ENCODE results near the gene TEKTIP1.

Gene TEKTIP1

GRCh38 chr19:3538965-3539755 lies at the start of gene TEKTIP1:
TEKTIP1 (plus strand) TSS chr19:3539174; CDS start chr19:3539178, 4 bp downstream.
- no peak for DNase-seq (ENCODE audit: low read depth)
- Histone ChIP-seq H3K9me3 (ENCODE audit: control insufficient read depth, low read length) (no peaks in the 10 kb centered on the region), H3K4me3 (ENCODE audit: low read length) (no peak within 1 kb of the TSS), H3K27me3 (replicated peaks; ENCODE audit: control insufficient read depth, insufficient read depth, low read length) (no peaks in the 10 kb centered on the region), H3K4me1 (ENCODE audit: control insufficient read depth, insufficient read depth, low read length) (peaks cover 11% of the 10 kb centered on the region), H3K9ac (ENCODE audit: low read length) (no peak within 1 kb of the TSS), H3K36me3 (ENCODE audit: control insufficient read depth, insufficient read depth, low read length, severe bottlenecking) (peaks cover 18% of the 10 kb centered on the region)

GRCh38 chr19:3491396-3492119 lies 47.4 kb upstream of the TEKTIP1 start:
- H3K9me3 ChIP-seq (ENCODE audit: control insufficient read depth, low read length), result no peaks in the 10 kb centered on the region
- peaks cover 18% of the 10 kb centered on the region for H3K36me3 ChIP-seq (ENCODE audit: control insufficient read depth, insufficient read depth, low read length, severe bottlenecking)
- no peak overlapping the region for H3K9ac ChIP-seq (ENCODE audit: low read length)
- no peaks in the 10 kb centered on the region for H3K4me1 ChIP-seq (ENCODE audit: control insufficient read depth, insufficient read depth, low read length)
- H3K27me3 ChIP-seq (replicated peaks; ENCODE audit: control insufficient read depth, insufficient read depth, low read length), result no peaks in the 10 kb centered on the region
- no peak overlapping the region for H3K4me3 ChIP-seq (ENCODE audit: low read length)
- DNase-seq (ENCODE audit: low read depth), result no peak

- Histone ChIP-seq H3K4me1 (ENCODE audit: control insufficient read depth, insufficient read depth, low read length) (no peaks in the 10 kb centered on the region), H3K9ac (ENCODE audit: low read length) (no peak overlapping the region), H3K36me3 (ENCODE audit: control insufficient read depth, insufficient read depth, low read length, severe bottlenecking) (peaks cover 18% of the 10 kb centered on the region), H3K9me3 (ENCODE audit: control insufficient read depth, low read length) (no peaks in the 10 kb centered on the region), H3K27me3 (replicated peaks; ENCODE audit: control insufficient read depth, insufficient read depth, low read length) (no peaks in the 10 kb centered on the region), H3K4me3 (ENCODE audit: low read length) (no peak overlapping the region)
- no peak for DNase-seq (ENCODE audit: low read depth)
Measured at GRCh38 chr19:3492131-3492839, 46.7 kb upstream of the TEKTIP1 start.

DNA sequence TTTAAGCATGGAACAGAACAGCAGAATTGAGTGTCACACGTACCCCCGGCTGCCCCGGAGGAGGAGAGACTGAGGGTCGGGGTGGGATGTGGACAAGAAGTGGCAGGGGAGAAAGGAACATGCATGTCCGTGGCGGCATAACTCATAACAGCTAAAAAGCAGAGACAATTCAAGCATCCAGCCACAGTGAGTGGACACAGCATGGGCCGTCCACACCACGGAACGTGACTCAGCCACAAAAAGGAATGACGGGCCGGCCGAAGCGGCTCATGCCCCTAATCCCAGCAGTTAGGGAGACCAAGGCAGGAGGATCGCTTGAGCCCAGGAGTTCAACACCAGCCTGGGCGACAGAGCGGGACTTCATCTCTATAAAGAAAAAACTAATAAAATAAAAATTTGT lies 46.1 kb upstream of the TEKTIP1 start:
- Histone ChIP-seq H3K36me3 (ENCODE audit: control insufficient read depth, insufficient read depth, low read length, severe bottlenecking) (peaks cover 18% of the 10 kb centered on the region), H3K9me3 (ENCODE audit: control insufficient read depth, low read length) (no peaks in the 10 kb centered on the region), H3K4me1 (ENCODE audit: control insufficient read depth, insufficient read depth, low read length) (no peaks in the 10 kb centered on the region), H3K4me3 (ENCODE audit: low read length) (no peak overlapping the region), H3K27me3 (replicated peaks; ENCODE audit: control insufficient read depth, insufficient read depth, low read length) (no peaks in the 10 kb centered on the region), H3K9ac (ENCODE audit: low read length) (no peak overlapping the region)
- no peak for DNase-seq (ENCODE audit: low read depth)

GRCh38 chr19:3493651-3494050 lies 45.3 kb upstream of the TEKTIP1 start:
- Histone ChIP-seq H3K27me3 (replicated peaks; ENCODE audit: control insufficient read depth, insufficient read depth, low read length) (no peaks in the 10 kb centered on the region), H3K4me3 (ENCODE audit: low read length) (no peak overlapping the region), H3K4me1 (ENCODE audit: control insufficient read depth, insufficient read depth, low read length) (no peaks in the 10 kb centered on the region), H3K9ac (ENCODE audit: low read length) (no peak overlapping the region), H3K9me3 (ENCODE audit: control insufficient read depth, low read length) (no peaks in the 10 kb centered on the region), H3K36me3 (ENCODE audit: control insufficient read depth, insufficient read depth, low read length, severe bottlenecking) (peaks cover 18% of the 10 kb centered on the region)
- DNase-seq (ENCODE audit: low read depth), result no peak

GRCh38 chr19:3494051-3494450 lies 44.9 kb upstream of the TEKTIP1 start:
- Histone ChIP-seq H3K4me1 (ENCODE audit: control insufficient read depth, insufficient read depth, low read length) (peaks cover under 1% of the 10 kb centered on the region), H3K9ac (ENCODE audit: low read length) (no peak overlapping the region), H3K4me3 (ENCODE audit: low read length) (no peak overlapping the region), H3K9me3 (ENCODE audit: control insufficient read depth, low read length) (no peaks in the 10 kb centered on the region), H3K27me3 (replicated peaks; ENCODE audit: control insufficient read depth, insufficient read depth, low read length) (no peaks in the 10 kb centered on the region), H3K36me3 (ENCODE audit: control insufficient read depth, insufficient read depth, low read length, severe bottlenecking) (peaks cover 18% of the 10 kb centered on the region)
- no peak for DNase-seq (ENCODE audit: low read depth)

DNA sequence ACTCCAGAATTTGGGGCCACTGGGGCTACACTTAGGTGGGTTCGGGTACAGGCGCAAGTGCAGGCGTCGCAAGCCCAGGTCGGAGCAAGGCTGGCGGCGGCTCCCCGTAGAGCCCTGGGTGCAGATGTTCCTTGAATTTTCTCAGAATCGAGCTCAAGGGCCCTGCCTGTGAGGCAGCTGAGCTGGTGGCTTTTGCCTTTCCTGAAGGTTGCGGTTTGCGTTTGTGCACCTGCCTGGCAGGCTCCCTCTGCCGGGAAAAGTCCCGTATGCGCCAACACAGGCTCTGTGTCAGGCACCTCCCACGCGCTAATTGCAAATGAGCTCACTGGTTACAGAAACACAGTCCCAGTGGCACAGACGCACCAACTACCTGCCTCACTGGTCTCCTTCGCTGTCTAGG lies 44.4 kb upstream of the TEKTIP1 start:
- no peak for DNase-seq (ENCODE audit: low read depth)
- Histone ChIP-seq H3K4me1 (ENCODE audit: control insufficient read depth, insufficient read depth, low read length) (peaks cover 5% of the 10 kb centered on the region), H3K9me3 (ENCODE audit: control insufficient read depth, low read length) (no peaks in the 10 kb centered on the region), H3K9ac (ENCODE audit: low read length) (no peak overlapping the region), H3K4me3 (ENCODE audit: low read length) (no peak overlapping the region), H3K36me3 (ENCODE audit: control insufficient read depth, insufficient read depth, low read length, severe bottlenecking) (peaks cover 18% of the 10 kb centered on the region), H3K27me3 (replicated peaks; ENCODE audit: control insufficient read depth, insufficient read depth, low read length) (no peaks in the 10 kb centered on the region)

DNA sequence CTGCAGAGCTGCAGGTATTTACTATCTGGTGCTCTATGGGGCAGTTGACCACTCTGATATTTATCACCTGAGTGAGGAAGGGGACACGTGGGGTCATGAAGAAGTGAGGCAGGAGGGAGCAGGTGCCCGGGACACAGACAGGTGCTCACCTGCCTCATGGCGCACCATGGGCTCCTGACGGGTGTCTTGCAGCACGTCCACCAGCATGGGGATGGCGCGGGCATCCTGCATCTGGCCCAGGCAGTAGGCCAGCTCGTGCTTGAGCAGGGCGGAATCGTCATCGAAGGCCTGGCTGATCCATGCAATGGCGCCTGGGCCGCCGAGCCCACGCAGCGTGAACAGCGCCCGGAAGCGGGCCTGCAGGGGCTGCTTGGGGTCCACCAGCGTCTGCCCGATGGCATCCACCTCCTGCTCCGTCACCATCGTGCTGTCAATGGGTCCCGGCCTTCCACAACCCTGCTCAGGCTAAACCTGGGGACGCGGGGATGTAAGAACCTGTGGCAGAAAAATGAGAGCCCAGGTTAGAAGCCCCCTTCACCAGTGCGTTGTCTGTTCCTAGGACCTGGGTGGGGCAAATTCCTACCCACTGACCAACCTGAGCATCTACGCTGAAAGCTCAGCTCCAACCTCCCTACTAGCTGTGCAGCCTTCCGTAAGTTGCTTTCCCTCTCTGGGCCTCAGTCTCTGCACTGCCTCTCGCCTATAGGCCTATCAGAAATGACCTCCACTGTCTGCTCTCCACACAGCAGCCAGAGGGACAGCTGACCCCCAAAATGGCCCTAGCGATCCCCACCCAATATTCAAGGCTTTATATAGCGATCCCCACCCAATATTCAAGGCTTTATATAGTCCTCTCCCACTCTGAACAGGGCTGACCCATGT lies 42.3 kb upstream of the TEKTIP1 start:
- H3K4me1 ChIP-seq (ENCODE audit: control insufficient read depth, insufficient read depth, low read length), result peaks cover 10% of the 10 kb centered on the region
- H3K27me3 ChIP-seq (replicated peaks; ENCODE audit: control insufficient read depth, insufficient read depth, low read length), result no peaks in the 10 kb centered on the region
- no peak overlapping the region for H3K4me3 ChIP-seq (ENCODE audit: low read length)
- no peaks in the 10 kb centered on the region for H3K9me3 ChIP-seq (ENCODE audit: control insufficient read depth, low read length)
- no peak overlapping the region for H3K9ac ChIP-seq (ENCODE audit: low read length)
- no peak for DNase-seq (ENCODE audit: low read depth)
- peaks cover 18% of the 10 kb centered on the region for H3K36me3 ChIP-seq (ENCODE audit: control insufficient read depth, insufficient read depth, low read length, severe bottlenecking)

GRCh38 chr19:3497757-3498520 lies 41.0 kb upstream of the TEKTIP1 start:
- Histone ChIP-seq H3K36me3 (ENCODE audit: control insufficient read depth, insufficient read depth, low read length, severe bottlenecking) (peaks cover 18% of the 10 kb centered on the region), H3K9me3 (ENCODE audit: control insufficient read depth, low read length) (no peaks in the 10 kb centered on the region), H3K4me3 (ENCODE audit: low read length) (no peak overlapping the region), H3K27me3 (replicated peaks; ENCODE audit: control insufficient read depth, insufficient read depth, low read length) (no peaks in the 10 kb centered on the region), H3K9ac (ENCODE audit: low read length) (no peak overlapping the region), H3K4me1 (ENCODE audit: control insufficient read depth, insufficient read depth, low read length) (peaks cover 10% of the 10 kb centered on the region)
- DNase-seq (ENCODE audit: low read depth), result no peak

- Histone ChIP-seq H3K36me3 (ENCODE audit: control insufficient read depth, insufficient read depth, low read length, severe bottlenecking) (peaks cover 15% of the 10 kb centered on the region), H3K27me3 (replicated peaks; ENCODE audit: control insufficient read depth, insufficient read depth, low read length) (no peaks in the 10 kb centered on the region), H3K4me3 (ENCODE audit: low read length) (peak overlapping the region; percentile 98), H3K9me3 (ENCODE audit: control insufficient read depth, low read length) (no peaks in the 10 kb centered on the region), H3K4me1 (ENCODE audit: control insufficient read depth, insufficient read depth, low read length) (peaks cover 10% of the 10 kb centered on the region), H3K9ac (ENCODE audit: low read length) (peak overlapping the region; percentile 99)
- peak; percentile 8 for DNase-seq (ENCODE audit: low read depth)
Measured at GRCh38 chr19:3499738-3500428, 39.1 kb upstream of the TEKTIP1 start.

Measured in adipocyte (in vitro differentiated cells).